GM12872 (cell line): Measurements from ENCODE around the gene UBL5.

Source experiments
- CTCF ChIP-seq: IDR thresholded peaks from 3 replicates; pipeline ENCODE4 v1.5.1; 2011; ENCODE audit warnings: low read depth, mild to moderate bottlenecking, low read length, moderate library complexity; ENCODE audit not compliant: insufficient read depth

Gene UBL5

GRCh38 chr19:9806803-9807202 is 20.9 kb upstream of the UBL5 start:
- TF ChIP-seq CTCF, result no peak

GRCh38 chr19:9808855-9809824 is 18.6 kb upstream of the UBL5 start:
- TF ChIP-seq CTCF, result no peak

GRCh38 chr19:9811139-9811538 is 16.6 kb upstream of the UBL5 start:
- TF ChIP-seq CTCF, result no peak

GRCh38 chr19:9818175-9818733 is 9.5 kb upstream of the UBL5 start:
- no peak for TF ChIP-seq CTCF

- TF ChIP-seq CTCF, result no peak
These were observed 8.8 kb upstream of the UBL5 start, which contains the start of gene FBXL12 for GRCh38 chr19:9818734-9819595. Gene FBXL12, minus strand, starts transcription at chr19:9819079. Its CDS starts 266 bp downstream, at chr19:9818813.

- TF ChIP-seq CTCF, result no peak
These were observed 8.2 kb upstream of the UBL5 start for GRCh38 chr19:9819596-9819909.

GRCh38 chr19:9823816-9824215 is 3.9 kb upstream of the UBL5 start:
- no peak for TF ChIP-seq CTCF
